IMR-90 (cell line): ENCODE measurements around the gene SLC4A3. TPM values are rescaled to one million over a fixed set of nuclear protein-coding genes. Genes with fewer than 3 reads are reported as not detected.

Source experiments
- ATAC-seq: fragments of 200-7000 bp; cut with Tn5 transposase; 2 replicates; pipeline ENCODE4 v1.9.1; 2020; ENCODE audit warnings: low read depth, mild to moderate bottlenecking, moderate library complexity
- BruUV-seq: library from RNA; stranded (reverse); fragments of 400-500 nt; replicated peaks from 2 replicates; lab custom pipeline; 2021; lab: Mats Ljungman, UMichigan
- CTCF ChIA-PET: fragments of 300-600 bp; formaldehyde crosslinking; extraction: SDS; loops from one replicate; lab custom pipeline; 2021; ENCODE audit warnings: antibody characterized with exemption; lab: Yijun Ruan, JAX
- POLR2A ChIA-PET: fragments of 300-600 bp; sonication (Branson Sonifier 250); formaldehyde crosslinking; loops from one replicate; lab custom pipeline; 2022; ENCODE audit warnings: antibody characterized with exemption; ENCODE audit not compliant: unreplicated experiment; lab: Charles Lee
- DNase-seq: peaks from one replicate; pipeline ENCODE4 v3.0.0; 2013
- H2AFZ ChIP-seq: replicated peaks from 2 replicates; pipeline ENCODE3; 2013; ENCODE audit warnings: low read length, mild to moderate bottlenecking; ENCODE audit not compliant: poor library complexity
- H2AK5ac ChIP-seq: 2 replicates; pipeline ENCODE4 v1.6.1; 2013; ENCODE audit warnings: low read depth, low read length, inconsistent platforms
- H2AK9ac ChIP-seq: replicated peaks from 2 replicates; pipeline ENCODE3; 2013; ENCODE audit warnings: mild to moderate bottlenecking, low read depth, low read length, moderate library complexity; ENCODE audit not compliant: poor library complexity
- H2BK120ac ChIP-seq: 2 replicates; pipeline ENCODE4 v1.6.1; 2013; ENCODE audit warnings: low read depth, low read length, inconsistent platforms
- H2BK15ac ChIP-seq: 3 replicates; pipeline ENCODE4 v1.6.1; 2013; ENCODE audit warnings: low read depth, low read length, inconsistent platforms
- H2BK20ac ChIP-seq: 2 replicates; pipeline ENCODE4 v1.6.1; 2013; ENCODE audit warnings: low read depth, mild to moderate bottlenecking, inconsistent platforms, low read length, moderate library complexity
- H2BK5ac ChIP-seq: 2 replicates; pipeline ENCODE4 v1.6.1; 2013; ENCODE audit warnings: mild to moderate bottlenecking, low read depth, low read length, inconsistent platforms; ENCODE audit not compliant: poor library complexity, severe bottlenecking
- H3K14ac ChIP-seq: replicated peaks from 2 replicates; pipeline ENCODE4 v1.6.1; 2013; ENCODE audit warnings: low read depth, low read length, inconsistent platforms
- H3K18ac ChIP-seq: 2 replicates; pipeline ENCODE4 v1.6.1; 2013; ENCODE audit warnings: low read depth, low read length, control low read depth
- H3K23ac ChIP-seq: 2 replicates; pipeline ENCODE4 v1.6.1; 2013; ENCODE audit warnings: low read depth, low read length, inconsistent platforms
- H3K27ac ChIP-seq: 2 replicates; pipeline ENCODE4 v1.5.1; 2013; ENCODE audit warnings: mild to moderate bottlenecking, control low read depth, low read length; ENCODE audit not compliant: insufficient read depth
- H3K27me3 ChIP-seq: 2 replicates; pipeline ENCODE4 v1.6.1; 2013; ENCODE audit warnings: low read length; ENCODE audit not compliant: control insufficient read depth, insufficient read depth
- H3K36me3 ChIP-seq: 2 replicates; pipeline ENCODE4 v1.6.1; 2013; ENCODE audit warnings: low read length, mixed read lengths; ENCODE audit not compliant: control insufficient read depth, insufficient read depth
- H3K4ac ChIP-seq: 2 replicates; pipeline ENCODE4 v1.6.1; 2013; ENCODE audit warnings: low read depth, low read length, inconsistent platforms
- H3K4me1 ChIP-seq: 2 replicates; pipeline ENCODE4 v1.6.1; 2013; ENCODE audit warnings: low read length, mixed read lengths; ENCODE audit not compliant: control insufficient read depth, insufficient read depth
- H3K4me2 ChIP-seq: 2 replicates; pipeline ENCODE4 v1.6.1; 2013; ENCODE audit warnings: low read depth, mild to moderate bottlenecking, control low read depth, low read length, moderate library complexity
- H3K4me3 ChIP-seq: 2 replicates; pipeline ENCODE4 v1.5.1; 2013; ENCODE audit warnings: low read depth, mild to moderate bottlenecking, control low read depth, low read length, moderate library complexity; ENCODE audit not compliant: insufficient read depth
- H3K56ac ChIP-seq: 2 replicates; pipeline ENCODE4 v1.6.1; 2013; ENCODE audit warnings: low read length, inconsistent platforms; ENCODE audit not compliant: insufficient read depth; ENCODE audit errors: extremely low read depth
- H3K79me1 ChIP-seq, 2 experiments: 2 replicates each; pipeline ENCODE4 v1.6.1; 2013; ENCODE audit warnings: low read length in 2 of 2, inconsistent platforms in 1 of 2, low read depth in 1 of 2
- H3K9ac ChIP-seq: 2 replicates; pipeline ENCODE4 v1.6.1; 2013; ENCODE audit warnings: low read depth, low read length, control low read depth
- H3K9me1 ChIP-seq: 2 replicates; pipeline ENCODE4 v1.6.1; 2013; ENCODE audit warnings: low read length, inconsistent platforms; ENCODE audit not compliant: insufficient read depth
- H3K9me3 ChIP-seq: 2 replicates; pipeline ENCODE4 v1.6.1; 2013; ENCODE audit warnings: low read length; ENCODE audit not compliant: control insufficient read depth, insufficient read depth
- H4K20me1 ChIP-seq: 2 replicates; pipeline ENCODE4 v1.6.1; 2013; ENCODE audit warnings: low read length, inconsistent platforms; ENCODE audit not compliant: insufficient read depth
- H4K5ac ChIP-seq: 2 replicates; pipeline ENCODE4 v1.6.1; 2013; ENCODE audit warnings: mild to moderate bottlenecking, low read depth, low read length, control low read depth
- H4K8ac ChIP-seq, 2 experiments: 2 replicates each; pipeline ENCODE4 v1.6.1; 2013; ENCODE audit warnings: low read depth in 2 of 2, low read length in 2 of 2, control low read depth in 1 of 2, inconsistent platforms in 1 of 2
- H4K91ac ChIP-seq: 2 replicates; pipeline ENCODE4 v1.6.1; 2013; ENCODE audit warnings: low read depth, low read length, inconsistent platforms; ENCODE audit not compliant: insufficient read depth
- CHD1 ChIP-seq: IDR thresholded peaks from 2 replicates; pipeline ENCODE4 v1.6.1; 2012; ENCODE audit warnings: low read depth, low read length, improper control_type of control experiment
- CTCF ChIP-seq: conservative IDR thresholded peaks from 2 replicates; pipeline ENCODE4 v1.5.1; 2012; ENCODE audit warnings: mild to moderate bottlenecking, low read depth, low read length, improper control_type of control experiment
- FOS ChIP-seq: fragments of 150-350 bp; IDR thresholded peaks from 2 replicates; pipeline ENCODE4 v1.6.1; 2016; ENCODE audit warnings: low read depth, low read length
- NFE2L2 ChIP-seq: fragments of 150-350 bp; IDR thresholded peaks from 2 replicates; pipeline ENCODE4 v1.6.1; 2016; ENCODE audit warnings: low read depth, mild to moderate bottlenecking, low read length
- RAD21 ChIP-seq: IDR thresholded peaks from 2 replicates; pipeline ENCODE4 v1.6.1; 2012; ENCODE audit warnings: low read length, improper control_type of control experiment
- WGBS, 2 experiments: methylation state at CpG; one replicate each; pipeline versions ENCODE4 v1.1.5 to v1.1.7; 2013; ENCODE audit warnings: missing lambda C conversion rate in 2 of 2; ENCODE audit not compliant: insufficient read length in 1 of 2; ENCODE audit errors: extremely low coverage in 2 of 2; 5-methylcytosine and 5-hydroxymethylcytosine counted together
- dilution Hi-C: fragments of 300-500 bp; cut with HindIII; formaldehyde crosslinking; loops from one replicate; pipeline ENCODE4 v1.14.3; 2018; ENCODE audit warnings: low sequenced_read_pairs; ENCODE audit not compliant: unreplicated experiment
- in situ Hi-C: fragments of 300-500 bp; cut with MboI; formaldehyde crosslinking; loops from 3 replicates; pipeline ENCODE4 v1.14.3; 2019; ENCODE audit warnings: low sequenced_read_pairs, inconsistent platforms, mixed read lengths
- intact Hi-C: fragments of 100-400 bp; cut with micrococcal nuclease; formaldehyde crosslinking; loops from 2 replicates; pipeline ENCODE4 v1.10.0; 2022
- polyA plus RNA-seq, 3 experiments: library from polyadenylated mRNA; depleted of rRNA; stranded (reverse); fragments of >200 nt; gene quantifications; 2 replicates each; pipeline ENCODE4 v1.2.3, GENCODE V29; 2012; ENCODE audit warnings: low replicate concordance in 1 of 3
- total RNA-seq: library from RNA; depleted of rRNA; stranded (reverse); fragments of >200 nt; gene quantifications from 2 replicates; pipeline ENCODE4 v1.2.3, GENCODE V29; 2012

SLC4A3 gene
- total and polyA plus RNA-seq, 2 of the 4 experiments (the other 2 are of a cell fraction) = 0.90 to 6.1 TPM

GRCh38 chr2:219611306-219611705 is 16.1 kb upstream of the SLC4A3 start:
- H3K9me3 ChIP-seq = no peaks in the 10 kb centered on the region
- H4K8ac ChIP-seq = no peak overlapping the region
- H4K20me1 ChIP-seq = no peaks in the 10 kb centered on the region
- ChIA-PET POLR2A (no interaction called here), CTCF (no interaction called here)
- DNase-seq (no peak), ATAC-seq (no peak)
- peaks cover 59% of the 10 kb centered on the region for H3K36me3 ChIP-seq
- no peaks in the 10 kb centered on the region for H3K9me1 ChIP-seq
- no peak overlapping the region for H2BK5ac ChIP-seq
- dilution Hi-C loops = no loop called here
- H2AK5ac ChIP-seq = no peak overlapping the region
- H3K4me2 ChIP-seq = no peak overlapping the region
- H3K56ac ChIP-seq = no peak overlapping the region
- H4K91ac ChIP-seq = no peak overlapping the region
- no peaks in the 10 kb centered on the region for H3K27me3 ChIP-seq
- no peaks in the 10 kb centered on the region; a peak in 1 of 4 replicates for H3K79me1 ChIP-seq
- in situ Hi-C loops = no loop called here
- 84% methylated on average over 4 of the region's 9 CpGs; no CpG with 5 or more reads in 1 of the 2 experiments for WGBS, 2 experiments
- no peak overlapping the region for H2BK15ac ChIP-seq
- H3K9ac ChIP-seq = no peak overlapping the region
- intact Hi-C loops = no loop called here
- H2AFZ ChIP-seq = no peak overlapping the region
- no peak overlapping the region for H2BK20ac ChIP-seq
- H3K4me1 ChIP-seq = no peaks in the 10 kb centered on the region
- no peak overlapping the region for H3K4ac ChIP-seq
- no peak overlapping the region for H4K5ac ChIP-seq
- no peak overlapping the region for H3K27ac ChIP-seq
- no peak overlapping the region for H2BK120ac ChIP-seq
- BruUV-seq = no TSS peak
- no peak overlapping the region for H3K18ac ChIP-seq
- peak overlapping the region; percentile 65 for H2AK9ac ChIP-seq
- no peak overlapping the region for H3K4me3 ChIP-seq
- H3K14ac ChIP-seq = no peak overlapping the region
- no peak overlapping the region for H3K23ac ChIP-seq
- TF ChIP-seq CHD1 (no peak), NFE2L2 (no peak), CTCF (no peak), FOS (no peak), RAD21 (no peak)
